Stimulated activated CD4-positive, alpha-beta T cell treated with anti-CD3 and anti-CD28 coated beads, Interleukin-1b, Interleukin-23, amount 100 ng/mL, for 4 hours (primary cell): ENCODE measurements around the gene SPATA32.

Source experiments
- DNase-seq, 2 donors: peaks; one replicate each; pipeline ENCODE4 v3.0.0-alpha.2; 2020; ENCODE audit warnings: low read depth in 2 of 2

The SPATA32 gene

DNA sequence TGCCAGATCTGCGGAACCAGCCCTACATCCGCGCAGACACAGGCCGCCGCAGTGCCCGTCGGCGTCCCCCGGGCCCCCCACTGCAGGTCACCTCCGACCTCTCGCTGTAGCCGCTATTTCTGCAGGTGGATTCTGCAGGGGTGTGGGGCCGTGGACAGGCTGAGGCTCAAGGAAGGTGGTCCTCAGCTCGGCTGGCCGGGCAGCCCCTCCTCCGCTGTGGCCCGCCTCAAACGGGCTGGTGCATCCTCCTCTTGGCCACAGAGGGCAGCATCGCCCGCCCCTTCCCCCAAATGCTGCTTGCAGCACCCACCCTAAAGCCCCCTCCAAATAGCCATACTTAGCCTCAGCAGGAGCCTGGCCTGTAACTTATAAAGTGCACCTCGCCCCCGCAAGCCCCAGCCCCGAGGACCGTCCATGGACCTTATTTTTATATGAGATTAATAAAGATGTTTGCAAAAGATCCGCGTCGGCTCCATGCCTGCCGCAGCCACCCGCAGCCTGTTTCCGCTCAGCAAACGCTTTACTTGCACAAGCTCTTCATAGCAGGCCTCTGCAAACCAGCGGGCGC, 14.9 kb downstream of the SPATA32 start:
- no peak for DNase-seq

DNA sequence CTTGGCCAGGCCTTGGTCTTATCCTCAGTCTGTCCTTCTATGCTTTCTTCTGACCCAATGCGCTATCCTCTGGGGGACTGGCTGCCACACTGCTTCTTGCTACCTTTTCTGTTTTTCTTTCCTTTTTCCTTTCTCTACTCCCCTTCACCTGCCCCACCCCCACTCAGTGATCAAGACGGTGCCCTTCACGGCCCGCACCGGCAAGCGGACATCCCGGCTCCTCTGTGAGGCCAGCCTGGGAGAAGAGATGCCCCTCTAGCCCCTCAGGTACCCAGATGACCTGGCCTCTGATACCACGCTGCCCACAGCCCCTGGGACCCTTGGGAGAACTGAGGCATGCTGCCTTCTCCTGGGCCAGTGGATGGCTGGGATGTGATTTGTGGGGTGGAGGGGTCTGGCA, 15.6 kb downstream of the SPATA32 start:
- no peak for DNase-seq

DNA sequence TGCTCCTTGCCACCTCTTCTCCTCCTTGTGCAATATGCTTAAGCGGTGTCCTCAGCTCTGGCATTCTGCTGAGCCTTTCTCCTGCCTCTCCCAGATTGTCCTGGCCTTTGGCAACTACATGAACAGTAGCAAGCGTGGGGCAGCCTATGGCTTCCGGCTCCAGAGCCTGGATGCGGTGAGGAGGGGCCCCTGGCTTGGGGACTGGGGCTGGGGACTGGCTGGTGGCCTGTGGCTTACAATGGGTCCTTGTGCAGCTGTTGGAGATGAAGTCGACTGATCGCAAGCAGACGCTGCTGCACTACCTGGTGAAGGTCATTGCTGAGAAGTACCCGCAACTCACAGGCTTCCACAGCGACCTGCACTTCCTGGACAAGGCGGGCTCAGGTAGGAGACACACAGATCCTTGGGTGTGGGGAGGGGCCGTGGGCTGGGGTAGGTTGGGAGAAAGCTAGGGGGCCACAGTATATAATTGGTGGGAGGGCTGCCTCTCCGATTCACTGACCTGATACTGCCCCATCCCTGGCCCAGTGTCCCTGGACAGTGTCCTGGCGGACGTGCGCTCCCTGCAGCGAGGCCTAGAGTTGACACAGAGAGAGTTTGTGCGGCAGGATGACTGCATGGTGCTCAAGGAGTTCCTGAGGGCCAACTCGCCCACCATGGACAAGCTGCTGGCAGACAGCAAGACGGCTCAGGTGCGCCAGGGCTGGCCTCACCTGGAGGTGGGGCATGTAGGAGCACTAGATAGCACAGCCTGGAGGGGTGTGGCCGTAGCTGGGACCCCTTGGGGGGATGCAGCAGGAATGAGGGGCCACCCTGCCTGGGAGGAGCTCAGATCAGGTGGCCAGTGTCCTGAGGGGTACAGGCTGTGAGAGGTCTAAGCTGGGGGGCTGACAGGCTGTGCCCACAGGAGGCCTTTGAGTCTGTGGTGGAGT, 16.9 kb downstream of the SPATA32 start:
- DNase-seq, result no peak

DNA sequence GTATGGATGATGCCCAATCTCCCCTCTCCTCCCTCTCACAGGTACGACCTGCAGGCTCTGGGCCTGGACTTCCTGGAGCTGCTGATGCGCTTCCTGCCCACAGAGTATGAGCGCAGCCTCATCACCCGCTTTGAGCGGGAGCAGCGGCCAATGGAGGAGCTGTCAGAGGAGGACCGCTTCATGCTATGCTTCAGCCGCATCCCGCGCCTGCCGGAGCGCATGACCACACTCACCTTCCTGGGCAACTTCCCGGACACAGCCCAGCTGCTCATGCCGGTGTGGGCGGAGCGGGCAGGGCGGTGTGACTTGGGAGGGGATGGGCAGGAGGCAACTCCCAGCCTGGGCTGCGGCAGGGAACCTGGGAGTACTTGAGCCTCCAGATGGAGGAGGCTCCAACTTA, 18.1 kb downstream of the SPATA32 start:
- DNase-seq, result no peak

DNA sequence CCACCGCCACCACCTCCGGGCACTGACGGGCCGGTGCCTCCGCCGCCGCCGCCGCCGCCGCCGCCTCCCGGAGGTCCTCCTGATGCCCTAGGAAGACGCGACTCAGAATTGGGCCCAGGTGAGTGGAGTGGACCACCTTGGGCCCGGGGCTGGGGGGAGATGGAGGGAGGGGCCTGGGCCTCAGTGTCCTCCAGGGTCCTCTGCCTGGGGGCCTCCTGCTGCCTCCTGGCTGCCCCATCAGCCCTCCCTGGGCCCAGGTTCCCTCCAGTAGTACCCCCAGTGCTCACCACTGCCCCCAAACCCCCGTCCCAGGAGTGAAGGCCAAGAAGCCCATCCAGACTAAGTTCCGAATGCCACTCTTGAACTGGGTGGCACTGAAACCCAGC, 19.9 kb downstream of the SPATA32 start:
- DNase-seq, result no peak

DNA sequence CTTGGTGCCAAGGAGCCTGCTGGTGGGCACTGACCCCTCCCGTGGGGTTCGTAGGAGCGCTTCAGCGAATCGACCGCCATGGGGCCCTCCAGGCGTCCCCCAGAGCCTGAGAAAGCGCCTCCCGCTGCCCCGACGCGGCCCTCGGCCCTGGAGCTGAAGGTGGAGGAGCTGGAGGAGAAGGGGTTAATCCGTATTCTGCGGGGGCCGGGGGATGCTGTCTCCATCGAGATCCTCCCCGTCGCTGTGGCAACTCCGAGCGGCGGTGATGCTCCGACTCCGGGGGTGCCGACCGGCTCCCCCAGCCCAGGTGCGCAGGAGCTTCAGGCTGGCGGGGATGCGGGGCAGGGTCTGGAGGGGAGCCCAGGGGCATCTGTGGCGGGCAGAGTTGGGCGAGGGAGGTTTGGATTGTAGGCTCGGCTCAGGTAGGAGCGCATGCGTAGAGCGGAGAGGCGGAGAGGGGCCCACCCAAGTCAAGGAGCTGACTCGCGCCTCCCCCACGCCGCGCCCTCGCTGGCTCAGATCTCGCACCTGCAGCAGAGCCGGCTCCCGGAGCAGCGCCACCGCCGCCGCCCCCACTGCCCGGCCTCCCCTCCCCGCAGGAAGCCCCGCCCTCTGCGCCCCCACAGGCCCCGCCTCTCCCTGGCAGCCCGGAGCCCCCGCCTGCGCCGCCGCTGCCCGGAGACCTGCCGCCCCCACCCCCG, 20.4 kb downstream of the SPATA32 start:
- no peak for DNase-seq

DNA sequence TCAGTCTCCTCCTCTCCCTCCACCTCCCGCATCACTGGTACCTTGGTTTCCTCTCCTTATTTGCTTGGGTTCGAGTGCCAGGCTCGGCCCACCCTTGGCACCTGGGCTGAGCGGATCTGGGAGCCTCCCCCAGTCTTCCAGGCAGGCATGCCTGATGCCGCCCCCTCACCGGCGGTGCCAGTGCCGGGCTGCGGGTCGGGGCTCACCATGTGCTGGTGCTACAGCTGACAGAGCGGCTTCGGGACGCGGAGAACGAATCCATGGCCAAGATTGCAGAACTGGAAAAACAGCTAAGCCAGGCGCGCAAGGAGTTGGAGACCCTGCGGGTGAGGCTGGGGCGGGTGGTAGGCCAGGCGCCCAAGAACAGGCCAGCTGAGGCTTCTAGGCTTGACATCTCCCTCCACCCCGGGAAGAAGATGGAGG, 21.0 kb downstream of the SPATA32 start:
- no peak for DNase-seq

DNA sequence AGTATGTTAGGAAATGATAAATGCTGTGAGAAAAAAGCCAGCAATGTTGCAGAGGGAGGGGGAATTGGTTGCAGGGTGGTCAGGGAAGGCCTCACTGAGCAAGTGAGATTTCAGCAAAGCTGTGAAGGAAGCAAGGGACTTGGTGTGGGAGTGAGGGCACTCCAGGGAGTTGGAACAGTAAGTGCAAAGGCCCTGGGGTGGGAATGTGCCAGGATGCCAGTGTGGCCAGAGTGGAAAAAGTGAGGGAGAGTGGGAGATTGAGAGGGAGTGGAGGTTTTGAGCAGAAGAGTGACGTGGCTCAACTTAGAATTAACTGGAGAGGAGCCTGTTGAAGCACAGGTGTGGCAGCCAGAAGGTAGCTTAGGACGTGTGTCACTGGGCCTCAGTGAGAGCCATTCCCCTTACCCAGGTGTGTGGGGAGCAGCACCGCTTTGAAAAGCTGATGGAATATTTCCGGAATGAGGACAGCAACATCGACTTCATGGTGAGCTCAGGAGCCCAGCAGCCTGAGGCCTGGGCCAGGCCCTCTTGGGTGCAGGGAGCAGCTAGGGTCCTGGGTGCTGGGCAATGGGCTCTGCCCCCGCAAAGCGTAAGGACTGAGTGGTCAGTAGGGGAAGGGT, 23.6 kb downstream of the SPATA32 start:
- no peak for DNase-seq

DNA sequence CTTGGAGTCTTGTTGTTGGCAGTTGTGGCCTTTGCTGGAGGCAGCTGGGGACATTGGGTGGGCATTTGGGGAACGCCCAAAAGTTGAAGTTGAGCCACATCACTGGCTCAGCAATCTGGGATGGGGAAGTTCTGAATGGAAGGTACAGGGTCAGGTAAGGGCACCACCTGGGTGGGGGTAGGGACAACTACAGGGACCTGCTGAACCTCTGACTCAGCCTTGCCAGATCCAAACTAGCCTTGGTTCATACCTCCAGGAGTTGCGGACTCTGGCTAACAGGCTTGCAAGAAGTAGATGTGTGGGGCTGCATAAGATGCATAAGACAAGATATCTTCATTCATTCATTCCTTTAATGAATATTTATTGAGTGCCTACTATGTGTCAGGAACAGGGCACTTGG, 24.2 kb downstream of the SPATA32 start:
- no peak for DNase-seq

DNA sequence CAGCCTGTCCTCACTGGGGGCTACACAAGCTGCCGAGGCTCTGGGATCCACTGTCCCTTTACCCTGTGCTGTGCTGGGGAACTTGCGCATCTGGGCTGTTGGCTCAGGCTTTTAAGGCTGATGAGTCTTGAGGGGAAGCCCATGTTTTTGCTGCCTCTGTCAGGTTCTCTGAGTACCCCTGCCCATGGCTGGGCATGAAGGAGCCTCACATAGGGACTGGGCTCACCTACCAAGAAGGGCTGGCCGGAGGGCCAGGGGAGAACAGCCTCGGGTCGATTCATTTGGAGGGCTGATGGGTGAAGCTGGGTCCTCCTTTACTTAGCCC, 25.6 kb downstream of the SPATA32 start:
- DNase-seq, result no peak

DNA sequence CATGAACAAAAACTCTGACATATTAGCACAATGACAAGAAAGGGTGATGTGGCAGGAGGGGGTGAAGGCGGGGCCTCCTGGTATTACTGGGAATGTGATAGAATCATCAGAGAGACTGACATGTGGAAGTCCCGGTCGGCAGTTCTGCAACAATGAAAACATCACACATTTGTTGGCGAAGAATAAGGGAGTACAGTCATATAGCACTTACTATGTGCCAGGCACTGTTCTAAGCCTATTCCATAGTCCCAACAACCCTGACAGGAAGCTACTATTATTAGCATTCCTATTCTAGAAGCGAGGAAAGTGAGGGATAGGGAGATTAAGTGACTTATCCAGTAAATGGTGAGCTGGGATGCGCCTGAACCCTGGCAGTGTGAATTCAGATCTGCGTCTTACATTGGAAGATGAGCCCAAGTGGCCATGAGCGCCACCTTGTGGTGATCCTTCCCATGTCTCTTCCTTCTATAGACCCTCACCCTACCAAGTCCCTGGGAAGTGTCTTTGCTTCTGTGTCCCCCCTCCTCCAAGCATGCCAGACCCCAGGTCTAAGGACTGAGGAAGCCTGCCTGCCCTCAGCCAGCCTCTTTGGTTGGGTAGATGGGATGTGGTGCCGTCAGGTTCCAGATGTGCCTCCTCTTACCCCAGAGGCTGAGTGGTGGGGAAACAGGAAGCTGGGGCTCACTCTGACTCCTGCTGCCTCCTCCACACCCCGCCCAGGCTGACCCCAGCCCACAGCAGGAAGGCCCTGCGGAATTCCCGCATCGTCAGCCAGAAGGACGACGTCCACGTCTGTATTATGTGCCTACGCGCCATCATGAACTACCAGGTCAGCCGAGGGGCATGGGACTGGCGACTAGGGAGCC, 26.2 kb downstream of the SPATA32 start:
- DNase-seq, result peak; percentile 75 to 80

DNA sequence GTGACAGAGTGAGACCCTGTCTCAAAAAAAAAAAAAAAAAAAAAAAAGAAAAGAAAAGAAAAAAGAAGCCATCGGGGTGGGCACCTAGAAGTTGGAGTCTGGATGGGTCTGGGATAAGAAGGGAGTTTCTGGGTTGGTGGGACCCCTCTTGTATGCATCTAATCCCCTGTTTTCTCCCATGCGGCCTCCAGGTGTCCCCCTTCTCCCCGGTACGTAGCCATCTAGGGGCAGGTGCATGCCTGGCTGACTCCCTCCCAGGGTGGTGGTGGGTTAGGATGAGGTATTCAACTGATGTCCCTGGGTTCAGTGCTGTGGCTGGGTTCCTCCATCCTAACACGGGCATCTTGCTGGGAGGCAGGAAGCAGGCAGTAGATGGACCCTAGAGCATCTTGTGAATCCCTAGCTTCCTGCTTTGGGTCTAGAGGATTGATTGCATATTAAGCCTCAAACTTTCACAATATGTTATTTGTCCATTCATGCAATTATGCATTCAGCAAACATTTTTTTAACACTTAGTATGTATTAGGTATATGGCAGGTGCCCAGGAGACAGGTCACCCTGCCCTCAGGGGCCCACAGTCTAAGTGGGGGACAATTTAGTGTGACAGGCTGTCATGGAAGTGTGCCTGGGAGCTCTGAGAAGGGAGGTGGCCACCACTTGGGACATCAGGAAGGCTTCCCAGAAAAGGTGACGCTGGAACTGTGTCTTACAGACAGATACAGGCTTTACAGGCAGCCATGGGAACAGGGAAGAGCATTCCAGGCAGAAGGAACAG, 27.1 kb downstream of the SPATA32 start:
- peak in 1 of 2 donors; percentile 34 for DNase-seq

DNA sequence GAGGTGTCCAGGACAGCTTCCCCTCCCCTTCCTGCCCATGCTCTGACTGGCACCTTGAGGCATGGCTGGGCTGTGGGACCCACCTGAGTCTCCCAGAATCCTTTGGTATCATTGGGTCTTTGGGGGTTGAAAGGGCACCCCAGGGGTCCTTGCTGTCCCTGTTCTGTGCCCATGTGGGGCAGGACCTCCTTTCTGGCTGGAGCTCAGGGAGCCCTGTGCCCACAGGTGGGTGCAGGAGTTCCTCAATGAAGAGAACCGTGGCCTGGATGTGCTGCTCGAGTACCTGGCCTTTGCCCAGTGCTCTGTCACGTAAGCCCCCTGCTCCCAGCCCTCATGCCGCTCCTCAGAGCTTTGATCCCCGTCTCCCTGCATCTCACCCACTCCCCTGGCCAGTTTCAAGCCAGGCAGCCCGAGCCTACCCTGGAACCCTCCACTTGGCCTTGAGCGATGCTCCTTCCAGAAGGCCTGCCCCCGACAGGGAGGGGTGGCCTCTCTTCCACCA, 28.4 kb downstream of the SPATA32 start:
- no peak for DNase-seq

DNA sequence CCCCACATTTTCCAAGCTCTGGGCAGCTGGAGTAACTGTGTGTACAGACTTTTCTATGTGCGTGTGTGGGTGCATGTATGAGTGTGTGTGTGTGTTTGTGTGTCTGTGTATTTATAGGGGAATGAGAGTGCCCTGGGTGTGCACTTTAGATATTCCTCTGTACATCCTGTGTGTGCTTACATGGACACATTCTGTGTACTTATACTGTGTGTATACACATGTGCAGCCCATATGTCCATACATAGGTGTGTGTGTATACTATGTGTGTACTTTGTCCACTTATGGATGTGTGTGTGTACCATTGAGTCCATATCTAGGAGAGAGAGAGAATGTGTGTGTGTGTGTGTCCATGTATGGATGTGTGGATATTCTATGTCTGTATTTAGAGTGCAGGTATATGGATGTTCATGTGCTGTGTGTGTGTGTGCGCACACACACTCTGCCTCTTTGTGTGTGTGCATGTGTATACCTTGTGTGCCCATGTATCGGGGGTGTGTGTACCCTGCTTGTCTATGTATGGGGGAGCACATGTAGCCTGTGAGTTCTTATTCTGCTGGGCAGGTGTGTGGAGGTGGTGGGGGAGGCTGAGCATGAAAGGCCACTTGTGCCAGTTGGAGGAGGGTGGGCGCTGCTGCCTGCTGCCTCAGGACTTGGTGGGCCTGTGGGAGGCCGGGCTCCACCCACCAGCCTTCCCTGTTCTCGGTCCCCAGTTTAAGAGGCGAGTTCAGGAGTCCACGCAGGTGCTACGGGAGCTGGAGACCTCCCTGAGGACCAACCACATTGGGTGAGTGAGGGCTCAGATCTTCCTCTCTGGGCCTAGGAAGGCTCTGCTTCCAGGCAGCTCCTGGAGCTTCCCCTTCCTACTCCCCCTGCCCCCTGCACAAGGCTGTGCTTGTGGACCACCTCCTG, 29.1 kb downstream of the SPATA32 start:
- DNase-seq, result no peak

DNA sequence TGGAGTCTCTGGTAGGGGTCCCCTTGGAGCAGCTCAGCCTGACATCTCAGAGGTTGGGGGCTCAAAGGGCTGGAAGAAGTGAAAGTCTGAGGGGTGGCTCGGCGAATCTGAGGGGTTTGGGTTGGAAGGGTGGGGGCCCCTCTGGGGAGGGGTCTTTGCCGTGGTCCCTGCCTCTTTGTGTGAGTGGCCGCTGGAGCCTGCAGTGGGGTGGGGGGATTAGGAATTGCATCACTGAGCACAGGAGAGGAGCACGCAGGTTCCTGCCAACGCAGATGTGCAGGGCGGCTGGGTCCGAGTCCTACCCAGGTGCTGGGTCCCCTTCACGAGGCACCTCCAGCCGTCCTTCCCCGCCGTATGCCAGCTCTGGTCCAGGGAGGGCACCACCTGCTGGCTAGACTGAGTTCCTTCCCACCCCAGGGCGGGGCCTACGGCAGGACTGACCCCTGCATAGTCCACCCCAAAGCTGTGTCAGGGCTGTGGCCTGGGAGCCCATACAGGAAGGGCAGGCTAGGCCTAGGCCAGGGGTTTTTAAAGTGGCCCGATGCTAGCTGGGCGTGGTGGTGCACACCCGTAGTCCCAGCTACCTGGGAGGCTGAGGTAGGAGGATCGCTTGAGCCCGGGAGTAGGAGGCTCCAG, 30.3 kb downstream of the SPATA32 start:
- no peak for DNase-seq

DNA sequence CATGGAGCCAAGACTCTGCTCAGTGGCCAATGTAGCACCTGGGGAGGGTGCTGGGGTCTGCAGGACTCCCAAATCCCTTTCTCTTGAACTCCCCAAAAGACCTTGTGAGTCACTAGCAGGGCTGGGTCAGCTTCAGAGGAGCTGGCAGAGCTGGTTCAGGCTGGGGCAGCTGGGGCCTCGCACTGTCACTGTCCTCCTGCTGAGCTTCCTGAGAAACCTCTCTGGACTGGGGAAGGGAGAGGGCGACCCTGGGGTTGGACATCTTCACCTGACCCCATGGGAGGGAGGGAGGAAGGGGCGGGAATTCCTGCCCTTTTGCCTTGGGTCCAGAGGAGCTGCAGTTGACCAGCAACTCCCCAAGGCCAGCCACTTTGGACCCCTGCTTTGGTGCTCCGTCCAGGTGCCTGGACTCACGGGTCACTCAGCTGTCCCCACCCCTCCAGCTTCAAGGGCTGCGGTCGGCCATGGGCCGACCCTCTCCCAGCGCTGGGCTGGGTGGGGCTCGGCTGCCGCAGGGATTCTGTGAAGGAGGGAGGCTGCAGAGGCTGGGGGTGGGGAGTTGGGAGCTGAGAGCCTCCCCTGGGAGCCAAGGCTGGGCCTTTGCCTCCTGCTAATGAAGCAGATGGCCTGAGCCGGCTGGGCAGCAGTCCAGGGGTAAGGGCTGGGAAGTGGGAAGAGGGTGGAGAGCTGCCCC, 31.0 kb downstream of the SPATA32 start:
- no peak for DNase-seq

DNA sequence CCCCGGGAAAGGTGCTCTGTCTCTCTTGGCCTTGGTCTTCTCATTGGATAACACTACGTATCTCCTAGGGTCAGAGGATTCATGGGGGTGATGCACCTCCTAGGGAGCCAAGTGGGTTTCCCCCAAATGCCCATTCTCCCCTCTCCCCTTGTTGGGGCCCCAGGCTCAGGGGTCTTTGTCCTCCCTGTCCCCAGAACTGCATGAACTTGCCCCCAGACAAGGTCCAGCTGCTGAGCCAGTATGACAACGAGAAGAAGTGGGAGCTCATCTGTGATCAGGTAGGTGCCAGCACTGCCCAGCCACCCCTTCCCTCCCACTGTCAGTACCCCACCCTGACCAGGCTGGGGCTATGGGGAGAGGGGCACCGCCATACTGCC, 31.5 kb downstream of the SPATA32 start:
- no peak for DNase-seq

DNA sequence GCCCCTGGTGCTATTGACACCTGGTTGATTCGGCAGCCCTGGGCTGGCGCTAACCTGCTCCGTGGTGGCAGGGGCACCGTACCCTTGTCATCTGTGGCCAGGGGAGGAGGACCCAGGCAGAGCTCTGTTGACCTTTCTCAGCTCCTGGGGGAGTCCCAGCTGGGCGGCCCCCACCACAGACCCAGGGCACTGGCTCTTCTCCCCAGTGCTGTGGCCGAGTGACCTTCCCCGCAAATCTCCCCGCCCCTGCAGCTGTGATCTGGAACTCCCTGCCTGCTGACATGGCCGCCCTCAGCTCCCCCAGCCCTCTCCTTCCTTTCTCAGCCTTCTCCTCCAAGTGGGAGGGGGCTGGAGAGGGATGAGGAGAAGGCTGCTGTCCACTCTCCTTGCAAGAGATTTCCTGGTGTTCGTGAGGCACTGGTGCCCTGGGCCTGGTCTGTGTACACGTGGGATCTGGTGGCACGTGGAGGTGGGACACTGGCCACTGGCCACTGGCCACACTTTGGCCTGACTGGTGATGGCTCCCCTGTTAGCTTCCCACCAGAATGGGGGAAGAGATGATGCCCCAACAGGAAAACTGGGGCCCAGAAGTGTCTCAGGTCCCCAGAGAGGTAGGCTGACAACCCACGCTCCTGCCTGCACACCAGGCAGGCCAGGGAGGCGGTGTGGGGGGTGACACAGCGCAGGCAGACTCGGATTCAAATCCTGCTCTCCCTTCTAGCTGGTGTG, 32.0 kb downstream of the SPATA32 start:
- DNase-seq, result no peak
